GM23248 (cell line): ENCODE data around the gene CRISPLD2.

ENCODE experiments used
- EZH2 ChIP-seq: fragments of 200-600 bp; sonication (generic); IDR thresholded peaks from 2 replicates; pipeline ENCODE4 v1.6.1; 2018; ENCODE audit warnings: antibody characterized with exemption, mild to moderate bottlenecking; ENCODE audit not compliant: insufficient read depth, poor library complexity, severe bottlenecking
- EZH2phosphoT487 ChIP-seq: fragments of 200-600 bp; sonication (generic); IDR thresholded peaks from 2 replicates; pipeline ENCODE4 v1.6.1; 2018; ENCODE audit warnings: antibody characterized with exemption, moderate library complexity, mild to moderate bottlenecking, low read depth; ENCODE audit not compliant: insufficient read depth

GRCh38 chr16:84854759-84855158, 35.0 kb downstream of the CRISPLD2 start:
- no peak for TF ChIP-seq EZH2
- no peak for TF ChIP-seq EZH2phosphoT487
